ENCODE results near the gene KRT15.

Gene KRT15

DNA sequence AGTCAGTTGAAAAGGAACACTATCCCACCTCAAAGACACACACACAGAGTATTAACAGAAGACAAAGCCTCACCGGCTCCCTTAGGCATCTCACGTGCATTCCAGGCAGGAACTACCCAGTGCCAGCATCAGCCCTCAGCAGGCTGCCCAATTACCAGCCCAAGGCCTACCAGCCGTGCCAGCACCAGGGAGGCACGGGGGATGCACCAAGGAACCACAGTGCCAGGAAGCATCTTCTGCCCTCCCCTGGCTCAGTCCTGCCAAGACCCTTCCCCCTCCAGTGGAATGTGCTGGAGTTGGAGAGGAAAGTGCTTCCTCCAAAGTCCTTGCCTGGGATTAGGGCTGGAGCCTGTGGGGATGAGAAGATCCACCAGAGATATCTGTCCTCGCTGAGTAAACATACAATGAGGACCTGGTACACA lies 20.4 kb upstream of the KRT15 start:
- no peak overlapping the region for H3K4me3 ChIP-seq (ENCODE audit: low read length, poor library complexity, severe bottlenecking)
- H4K20me1 ChIP-seq (ENCODE audit: insufficient read depth, low read length, poor library complexity, severe bottlenecking), result no peaks in the 10 kb centered on the region
- no peaks in the 10 kb centered on the region for H3K4me1 ChIP-seq (ENCODE audit: insufficient read depth, low read length, poor library complexity, severe bottlenecking)
- no peak overlapping the region for H2AFZ ChIP-seq (ENCODE audit: low read length)
- TF ChIP-seq, protein P1, sequence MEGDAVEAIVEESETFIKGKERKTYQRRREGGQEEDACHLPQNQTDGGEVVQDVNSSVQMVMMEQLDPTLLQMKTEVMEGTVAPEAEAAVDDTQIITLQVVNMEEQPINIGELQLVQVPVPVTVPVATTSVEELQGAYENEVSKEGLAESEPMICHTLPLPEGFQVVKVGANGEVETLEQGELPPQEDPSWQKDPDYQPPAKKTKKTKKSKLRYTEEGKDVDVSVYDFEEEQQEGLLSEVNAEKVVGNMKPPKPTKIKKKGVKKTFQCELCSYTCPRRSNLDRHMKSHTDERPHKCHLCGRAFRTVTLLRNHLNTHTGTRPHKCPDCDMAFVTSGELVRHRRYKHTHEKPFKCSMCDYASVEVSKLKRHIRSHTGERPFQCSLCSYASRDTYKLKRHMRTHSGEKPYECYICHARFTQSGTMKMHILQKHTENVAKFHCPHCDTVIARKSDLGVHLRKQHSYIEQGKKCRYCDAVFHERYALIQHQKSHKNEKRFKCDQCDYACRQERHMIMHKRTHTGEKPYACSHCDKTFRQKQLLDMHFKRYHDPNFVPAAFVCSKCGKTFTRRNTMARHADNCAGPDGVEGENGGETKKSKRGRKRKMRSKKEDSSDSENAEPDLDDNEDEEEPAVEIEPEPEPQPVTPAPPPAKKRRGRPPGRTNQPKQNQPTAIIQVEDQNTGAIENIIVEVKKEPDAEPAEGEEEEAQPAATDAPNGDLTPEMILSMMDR (conservative IDR thresholded peaks at IDR 0.05; ENCODE audit: low read length), result no peak
- TF ChIP-seq EZH2phosphoT487 (IDR thresholded peaks at IDR 0.05; ENCODE audit: borderline replicate concordance), result no peak
- no peak overlapping the region for H3K9ac ChIP-seq (ENCODE audit: low read depth, low read length, poor library complexity, severe bottlenecking)
- H3K9me3 ChIP-seq (ENCODE audit: insufficient read depth, low read depth, low read length), result no peaks in the 10 kb centered on the region
- no peaks in the 10 kb centered on the region for H3F3A ChIP-seq (ENCODE audit: low read depth)
- no peaks in the 10 kb centered on the region for H3K27me3 ChIP-seq (ENCODE audit: insufficient read depth, low read length, poor library complexity, severe bottlenecking)
- no peaks in the 10 kb centered on the region for H3K9me2 ChIP-seq (replicated peaks; ENCODE audit: low read depth, low read length)
- no peak overlapping the region for H3K4me2 ChIP-seq (ENCODE audit: low read depth, low read length, poor library complexity, severe bottlenecking)
- no peaks in the 10 kb centered on the region for H3K36me3 ChIP-seq (ENCODE audit: insufficient read depth, low read length)
- no peaks in the 10 kb centered on the region for H3K79me2 ChIP-seq (ENCODE audit: insufficient read depth, low read length)

DNA sequence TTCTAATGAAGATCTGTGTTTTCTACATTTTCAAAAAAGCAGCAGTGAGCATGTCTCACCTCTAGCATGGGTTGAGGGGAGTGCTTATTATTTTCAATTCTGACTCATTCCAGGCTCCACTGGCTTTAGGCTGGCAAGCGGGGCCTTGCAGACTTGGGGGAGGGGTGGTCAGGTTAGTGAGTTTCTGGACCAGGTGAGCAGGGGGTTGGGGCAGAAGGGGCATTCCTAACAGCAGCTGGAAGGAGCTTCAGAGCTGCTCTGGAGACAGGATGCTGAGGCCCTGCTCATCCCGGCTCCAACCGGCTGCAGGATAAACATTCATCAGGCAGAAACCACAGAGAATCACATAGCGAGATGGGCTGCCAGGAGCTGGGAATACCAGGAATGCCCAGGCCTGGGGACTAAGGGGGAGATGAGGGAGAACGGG lies 19.9 kb upstream of the KRT15 start:
- H3K4me3 ChIP-seq (ENCODE audit: low read length, poor library complexity, severe bottlenecking), result no peak overlapping the region
- no peak overlapping the region for H3K9ac ChIP-seq (ENCODE audit: low read depth, low read length, poor library complexity, severe bottlenecking)
- no peaks in the 10 kb centered on the region for H3K36me3 ChIP-seq (ENCODE audit: insufficient read depth, low read length)
- H3K79me2 ChIP-seq (ENCODE audit: insufficient read depth, low read length), result no peaks in the 10 kb centered on the region
- no peaks in the 10 kb centered on the region for H3K9me3 ChIP-seq (ENCODE audit: insufficient read depth, low read depth, low read length)
- no peaks in the 10 kb centered on the region for H3K27me3 ChIP-seq (ENCODE audit: insufficient read depth, low read length, poor library complexity, severe bottlenecking)
- H3K4me1 ChIP-seq (ENCODE audit: insufficient read depth, low read length, poor library complexity, severe bottlenecking), result no peaks in the 10 kb centered on the region
- H3K9me2 ChIP-seq (replicated peaks; ENCODE audit: low read depth, low read length), result no peaks in the 10 kb centered on the region
- H4K20me1 ChIP-seq (ENCODE audit: insufficient read depth, low read length, poor library complexity, severe bottlenecking), result no peaks in the 10 kb centered on the region
- TF ChIP-seq, protein P1 (conservative IDR thresholded peaks at IDR 0.05; ENCODE audit: low read length), result no peak
- TF ChIP-seq EZH2phosphoT487 (IDR thresholded peaks at IDR 0.05; ENCODE audit: borderline replicate concordance), result no peak
- H3F3A ChIP-seq (ENCODE audit: low read depth), result no peaks in the 10 kb centered on the region
- H3K4me2 ChIP-seq (ENCODE audit: low read depth, low read length, poor library complexity, severe bottlenecking), result no peak overlapping the region
- H2AFZ ChIP-seq (ENCODE audit: low read length), result no peak overlapping the region

DNA sequence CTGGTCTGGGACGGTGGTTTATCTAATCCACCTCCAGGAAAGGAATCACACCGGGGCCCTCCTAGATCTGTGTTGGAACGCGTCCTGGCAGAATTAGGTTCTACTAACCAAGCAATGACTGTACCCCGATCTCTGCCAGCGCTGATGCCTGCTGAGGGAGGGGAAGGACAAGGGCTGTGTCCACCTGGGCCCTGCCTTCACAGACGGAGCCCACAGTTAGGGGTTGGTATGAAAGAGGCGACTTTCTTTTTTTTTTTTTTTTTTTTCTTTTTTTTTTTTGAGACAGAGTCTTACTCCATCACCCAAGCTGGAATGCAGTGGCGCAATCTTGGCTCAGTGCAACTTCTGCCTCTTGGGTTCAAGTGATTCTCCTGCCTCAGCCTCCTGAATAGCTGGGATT lies 19.3 kb upstream of the KRT15 start:
- Histone ChIP-seq H3K9me2 (replicated peaks; ENCODE audit: low read depth, low read length) (no peaks in the 10 kb centered on the region), H3K79me2 (ENCODE audit: insufficient read depth, low read length) (no peaks in the 10 kb centered on the region), H3K9me3 (ENCODE audit: insufficient read depth, low read depth, low read length) (no peaks in the 10 kb centered on the region), H3K4me2 (ENCODE audit: low read depth, low read length, poor library complexity, severe bottlenecking) (no peak overlapping the region), H3K4me3 (ENCODE audit: low read length, poor library complexity, severe bottlenecking) (no peak overlapping the region), H3F3A (ENCODE audit: low read depth) (no peaks in the 10 kb centered on the region), H2AFZ (ENCODE audit: low read length) (no peak overlapping the region), H3K27me3 (ENCODE audit: insufficient read depth, low read length, poor library complexity, severe bottlenecking) (no peaks in the 10 kb centered on the region), H3K9ac (ENCODE audit: low read depth, low read length, poor library complexity, severe bottlenecking) (no peak overlapping the region), H4K20me1 (ENCODE audit: insufficient read depth, low read length, poor library complexity, severe bottlenecking) (no peaks in the 10 kb centered on the region), H3K4me1 (ENCODE audit: insufficient read depth, low read length, poor library complexity, severe bottlenecking) (no peaks in the 10 kb centered on the region), H3K36me3 (ENCODE audit: insufficient read depth, low read length) (no peaks in the 10 kb centered on the region)
- TF ChIP-seq, protein P1 (conservative IDR thresholded peaks at IDR 0.05; ENCODE audit: low read length), result no peak
- TF ChIP-seq EZH2phosphoT487 (IDR thresholded peaks at IDR 0.05; ENCODE audit: borderline replicate concordance), result no peak

Measured in Loucy (cell line).